ENCODE results near the gene CENPN.

The CENPN gene

DNA sequence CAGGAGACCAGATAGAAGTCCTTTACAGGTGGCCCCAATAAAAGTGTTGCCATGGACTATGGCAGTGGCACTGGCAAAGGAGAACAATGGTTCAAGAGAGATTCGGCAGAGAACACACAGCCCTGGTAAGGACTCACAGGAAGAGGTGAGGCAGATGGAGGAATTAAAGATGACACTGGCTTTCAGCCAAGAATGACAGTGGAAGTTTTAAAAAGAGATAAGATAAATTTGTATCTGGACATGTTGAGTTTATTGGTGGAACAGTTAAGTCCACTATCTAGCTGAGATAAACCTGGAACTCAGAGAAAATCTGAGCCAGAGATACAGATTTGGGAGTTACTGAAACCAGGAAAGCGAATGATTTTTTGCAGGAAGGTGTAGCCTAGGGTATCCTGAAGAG, 20.5 kb upstream of the CENPN start:
- H3K4me3 ChIP-seq (ENCODE audit: low read length in 2 of 2) = no peak overlapping the region
- no peak overlapping the region for H4K91ac ChIP-seq (ENCODE audit: low read depth, low read length, poor library complexity)
- H3K27me3 ChIP-seq (ENCODE audit: control insufficient read depth in 3 of 3, insufficient read depth in 3 of 3, low read depth in 1 of 3, low read length in 3 of 3) = no peaks in the 10 kb centered on the region
- no peak overlapping the region for H2AFZ ChIP-seq (ENCODE audit: low read length)
- H3K4me1 ChIP-seq (ENCODE audit: control insufficient read depth in 2 of 2, insufficient read depth in 1 of 2, low read depth in 1 of 2, low read length in 2 of 2) = peaks cover 0 to 2% of the 10 kb centered on the region in 2 donors
- no peaks in the 10 kb centered on the region for H3K79me1 ChIP-seq (ENCODE audit: low read depth, low read length)
- no CpG with 5 or more reads among the region's 2 CpGs for WGBS, 2 donors (ENCODE audit: extremely low coverage in 2 of 2, insufficient read length in 2 of 2, insufficient replicate concordance in 1 of 2)
- H2BK5ac ChIP-seq (ENCODE audit: low read length) = no peak overlapping the region
- no peak overlapping the region for H3K4me2 ChIP-seq (ENCODE audit: insufficient read depth, low read length, poor library complexity, severe bottlenecking)
- DNase-seq (ENCODE audit: low spot score) = no peak
- H3K18ac ChIP-seq (ENCODE audit: low read length) = no peak overlapping the region
- no peak overlapping the region for H2BK15ac ChIP-seq (ENCODE audit: low read length)
- H2BK120ac ChIP-seq (ENCODE audit: low read depth, low read length) = no peak overlapping the region
- H2AK5ac ChIP-seq (ENCODE audit: low read depth, low read length) = no peak overlapping the region
- no peak overlapping the region for H3K4ac ChIP-seq (ENCODE audit: low read length)
- H3K27ac ChIP-seq (replicated peaks; ENCODE audit: low read length) = no peak overlapping the region
- no peak overlapping the region for H2BK12ac ChIP-seq (ENCODE audit: low read length)
- no peak overlapping the region for H3K23ac ChIP-seq (ENCODE audit: low read depth, low read length, poor library complexity)
- no peak overlapping the region for H3K9ac ChIP-seq (ENCODE audit: low read depth, low read length, poor library complexity)
- no peak overlapping the region for H4K8ac ChIP-seq (ENCODE audit: low read depth, low read length)
- H3K14ac ChIP-seq (ENCODE audit: low read length) = no peak overlapping the region
- peaks cover 3 to 38% of the 10 kb centered on the region in 2 donors for H3K36me3 ChIP-seq (replicated peaks in 1 of 2; ENCODE audit: control insufficient read depth in 2 of 2, insufficient read depth in 2 of 2, low read length in 2 of 2)
- no peaks in the 10 kb centered on the region for H3K9me3 ChIP-seq (replicated peaks in 1 of 2; ENCODE audit: control insufficient read depth in 2 of 2, insufficient read depth in 1 of 2, low read depth in 1 of 2, low read length in 2 of 2)

DNA sequence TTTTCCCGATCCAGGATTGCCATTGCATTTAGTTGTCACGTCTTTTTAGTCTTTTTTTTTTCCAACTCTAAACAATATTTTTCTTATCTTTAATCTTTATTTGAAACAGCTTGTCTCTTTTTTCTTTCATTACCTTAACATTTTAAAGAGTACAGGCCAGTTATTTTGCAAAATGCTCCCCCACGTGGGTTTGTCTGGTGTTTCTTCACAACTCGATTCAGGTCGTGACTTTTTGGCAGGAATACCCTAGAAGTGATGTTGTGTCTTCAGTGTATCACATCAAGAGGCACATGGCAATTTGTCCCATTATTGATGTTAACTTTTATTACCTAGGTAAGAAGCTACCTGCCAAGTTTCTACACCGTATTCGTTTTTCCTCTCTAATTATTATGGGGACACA, 18.3 kb upstream of the CENPN start:
- Histone ChIP-seq H4K91ac (ENCODE audit: low read depth, low read length, poor library complexity) (no peak overlapping the region), H2AK5ac (ENCODE audit: low read depth, low read length) (no peak overlapping the region), H3K9ac (ENCODE audit: low read depth, low read length, poor library complexity) (no peak overlapping the region), H3K27me3 (ENCODE audit: control insufficient read depth in 3 of 3, insufficient read depth in 3 of 3, low read depth in 1 of 3, low read length in 3 of 3) (no peaks in the 10 kb centered on the region), H2BK5ac (ENCODE audit: low read length) (no peak overlapping the region), H3K4me2 (ENCODE audit: insufficient read depth, low read length, poor library complexity, severe bottlenecking) (no peak overlapping the region), H2AFZ (ENCODE audit: low read length) (no peak overlapping the region), H3K4me1 (ENCODE audit: control insufficient read depth in 2 of 2, insufficient read depth in 1 of 2, low read depth in 1 of 2, low read length in 2 of 2) (peaks cover 0 to 5% of the 10 kb centered on the region in 2 donors), H3K4ac (ENCODE audit: low read length) (no peak overlapping the region), H3K23ac (ENCODE audit: low read depth, low read length, poor library complexity) (no peak overlapping the region), H3K14ac (ENCODE audit: low read length) (no peak overlapping the region), H2BK15ac (ENCODE audit: low read length) (no peak overlapping the region), H3K79me1 (ENCODE audit: low read depth, low read length) (no peaks in the 10 kb centered on the region), H3K27ac (replicated peaks; ENCODE audit: low read length) (no peak overlapping the region), H3K36me3 (replicated peaks in 1 of 2; ENCODE audit: control insufficient read depth in 2 of 2, insufficient read depth in 2 of 2, low read length in 2 of 2) (peaks cover 3 to 36% of the 10 kb centered on the region in 2 donors), H3K9me3 (replicated peaks in 1 of 2; ENCODE audit: control insufficient read depth in 2 of 2, insufficient read depth in 1 of 2, low read depth in 1 of 2, low read length in 2 of 2) (no peaks in the 10 kb centered on the region), H3K18ac (ENCODE audit: low read length) (no peak overlapping the region), H3K4me3 (ENCODE audit: low read length in 2 of 2) (no peak overlapping the region), H4K8ac (ENCODE audit: low read depth, low read length) (no peak overlapping the region), H2BK12ac (ENCODE audit: low read length) (no peak overlapping the region), H2BK120ac (ENCODE audit: low read depth, low read length) (no peak overlapping the region)
- WGBS, 2 donors (ENCODE audit: extremely low coverage in 2 of 2, insufficient read length in 2 of 2, insufficient replicate concordance in 1 of 2) = no CpG with 5 or more reads among the region's 7 CpGs
- DNase-seq (ENCODE audit: low spot score) = no peak

DNA sequence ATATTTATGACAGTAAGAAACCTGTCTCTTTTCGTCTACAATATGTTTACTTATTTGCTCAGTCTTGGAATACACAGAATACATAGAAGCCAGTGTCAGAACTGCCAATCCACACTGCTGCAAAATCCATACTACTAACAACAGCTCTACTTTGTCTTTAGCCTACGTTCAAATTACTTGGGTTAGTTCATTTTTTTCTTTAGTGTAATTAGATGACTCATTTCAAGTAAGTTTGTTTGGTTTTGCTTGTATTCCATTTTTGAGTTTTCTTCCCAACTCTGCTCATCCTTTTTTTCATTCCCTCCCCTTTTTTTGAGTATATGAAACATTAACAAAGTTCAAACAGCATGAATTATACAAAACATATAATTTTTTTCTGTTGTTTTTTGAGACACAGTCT, 17.2 kb upstream of the CENPN start:
- H3K36me3 ChIP-seq (replicated peaks in 1 of 2; ENCODE audit: control insufficient read depth in 2 of 2, insufficient read depth in 2 of 2, low read length in 2 of 2) = peaks cover 3 to 38% of the 10 kb centered on the region in 2 donors
- no peak overlapping the region for H4K91ac ChIP-seq (ENCODE audit: low read depth, low read length, poor library complexity)
- no peaks in the 10 kb centered on the region for H3K79me1 ChIP-seq (ENCODE audit: low read depth, low read length)
- H2AK5ac ChIP-seq (ENCODE audit: low read depth, low read length) = no peak overlapping the region
- DNase-seq (ENCODE audit: low spot score) = no peak
- no peak overlapping the region for H3K4ac ChIP-seq (ENCODE audit: low read length)
- no peak overlapping the region for H3K4me2 ChIP-seq (ENCODE audit: insufficient read depth, low read length, poor library complexity, severe bottlenecking)
- H3K4me1 ChIP-seq (ENCODE audit: control insufficient read depth in 2 of 2, insufficient read depth in 1 of 2, low read depth in 1 of 2, low read length in 2 of 2) = peaks cover 0 to 5% of the 10 kb centered on the region in 2 donors
- no peaks in the 10 kb centered on the region for H3K27me3 ChIP-seq (ENCODE audit: control insufficient read depth in 3 of 3, insufficient read depth in 3 of 3, low read depth in 1 of 3, low read length in 3 of 3)
- H3K27ac ChIP-seq (replicated peaks; ENCODE audit: low read length) = no peak overlapping the region
- no peak overlapping the region for H2AFZ ChIP-seq (ENCODE audit: low read length)
- no peak overlapping the region for H2BK15ac ChIP-seq (ENCODE audit: low read length)
- H3K4me3 ChIP-seq (ENCODE audit: low read length in 2 of 2) = no peak overlapping the region
- no peaks in the 10 kb centered on the region for H3K9me3 ChIP-seq (replicated peaks in 1 of 2; ENCODE audit: control insufficient read depth in 2 of 2, insufficient read depth in 1 of 2, low read depth in 1 of 2, low read length in 2 of 2)
- no peak overlapping the region for H3K14ac ChIP-seq (ENCODE audit: low read length)
- no CpG with 5 or more reads among the region's 2 CpGs for WGBS, 2 donors (ENCODE audit: extremely low coverage in 2 of 2, insufficient read length in 2 of 2, insufficient replicate concordance in 1 of 2)
- H3K9ac ChIP-seq (ENCODE audit: low read depth, low read length, poor library complexity) = no peak overlapping the region
- H3K18ac ChIP-seq (ENCODE audit: low read length) = no peak overlapping the region
- H3K23ac ChIP-seq (ENCODE audit: low read depth, low read length, poor library complexity) = no peak overlapping the region
- no peak overlapping the region for H2BK12ac ChIP-seq (ENCODE audit: low read length)
- no peak overlapping the region for H4K8ac ChIP-seq (ENCODE audit: low read depth, low read length)
- no peak overlapping the region for H2BK5ac ChIP-seq (ENCODE audit: low read length)
- no peak overlapping the region for H2BK120ac ChIP-seq (ENCODE audit: low read depth, low read length)

DNA sequence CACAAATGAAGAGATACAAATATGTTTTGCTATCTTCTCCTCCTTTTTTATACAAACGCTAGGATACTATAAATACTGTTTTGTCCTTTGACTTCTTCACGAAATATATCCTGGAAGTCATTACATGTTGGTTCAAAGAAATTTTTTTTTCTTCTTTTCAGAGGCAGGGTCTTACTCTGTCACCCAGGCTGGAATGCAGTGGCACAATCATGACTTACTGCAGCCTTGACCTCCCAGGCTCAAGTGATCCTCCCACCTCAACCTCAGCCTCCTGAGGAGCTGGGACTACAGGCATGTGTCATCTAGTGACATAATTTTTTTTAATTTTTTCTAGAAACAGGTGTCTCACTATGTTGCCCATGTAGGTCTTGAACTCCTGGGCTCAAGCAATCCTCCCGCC, 16.4 kb upstream of the CENPN start:
- Histone ChIP-seq H3K23ac (ENCODE audit: low read depth, low read length, poor library complexity) (no peak overlapping the region), H3K36me3 (replicated peaks in 1 of 2; ENCODE audit: control insufficient read depth in 2 of 2, insufficient read depth in 2 of 2, low read length in 2 of 2) (peaks cover 3 to 37% of the 10 kb centered on the region in 2 donors), H2BK12ac (ENCODE audit: low read length) (no peak overlapping the region), H4K8ac (ENCODE audit: low read depth, low read length) (no peak overlapping the region), H3K9ac (ENCODE audit: low read depth, low read length, poor library complexity) (no peak overlapping the region), H3K4me1 (ENCODE audit: control insufficient read depth in 2 of 2, insufficient read depth in 1 of 2, low read depth in 1 of 2, low read length in 2 of 2) (peaks cover 0 to 5% of the 10 kb centered on the region in 2 donors), H2BK15ac (ENCODE audit: low read length) (no peak overlapping the region), H2BK5ac (ENCODE audit: low read length) (no peak overlapping the region), H2BK120ac (ENCODE audit: low read depth, low read length) (no peak overlapping the region), H3K4me2 (ENCODE audit: insufficient read depth, low read length, poor library complexity, severe bottlenecking) (no peak overlapping the region), H3K79me1 (ENCODE audit: low read depth, low read length) (no peaks in the 10 kb centered on the region), H3K14ac (ENCODE audit: low read length) (no peak overlapping the region), H3K18ac (ENCODE audit: low read length) (no peak overlapping the region), H3K4ac (ENCODE audit: low read length) (no peak overlapping the region), H3K27me3 (ENCODE audit: control insufficient read depth in 3 of 3, insufficient read depth in 3 of 3, low read depth in 1 of 3, low read length in 3 of 3) (no peaks in the 10 kb centered on the region), H3K4me3 (ENCODE audit: low read length in 2 of 2) (no peak overlapping the region), H2AK5ac (ENCODE audit: low read depth, low read length) (no peak overlapping the region), H2AFZ (ENCODE audit: low read length) (no peak overlapping the region), H4K91ac (ENCODE audit: low read depth, low read length, poor library complexity) (no peak overlapping the region), H3K27ac (replicated peaks; ENCODE audit: low read length) (no peak overlapping the region), H3K9me3 (replicated peaks in 1 of 2; ENCODE audit: control insufficient read depth in 2 of 2, insufficient read depth in 1 of 2, low read depth in 1 of 2, low read length in 2 of 2) (no peaks in the 10 kb centered on the region)
- no peak for DNase-seq (ENCODE audit: low spot score)
- no CpG with 5 or more reads among the region's 3 CpGs for WGBS, 2 donors (ENCODE audit: extremely low coverage in 2 of 2, insufficient read length in 2 of 2, insufficient replicate concordance in 1 of 2)

Data from neuronal stem cell (in vitro differentiated cells).